Measurements from ENCODE around the gene SCYL2.

DNA sequence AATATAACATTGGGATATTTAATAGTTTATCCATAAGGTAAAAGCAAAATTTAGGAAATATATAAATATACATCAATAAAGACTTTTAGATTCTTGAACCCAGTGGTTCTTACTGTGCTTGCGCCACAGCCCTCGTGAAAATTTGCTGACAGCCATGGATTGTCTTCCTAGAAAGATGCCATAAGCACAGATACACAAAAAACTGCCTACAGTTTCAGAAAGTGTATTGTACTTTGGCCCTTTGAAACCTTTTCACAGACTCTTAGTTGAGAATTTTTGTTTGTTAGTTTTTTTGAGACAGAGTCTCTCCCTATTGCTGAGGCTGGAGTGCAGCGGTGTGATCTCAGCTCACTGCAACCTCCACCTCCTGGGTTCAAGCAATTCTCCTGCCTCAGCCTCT is 28.2 kb upstream of the SCYL2 start:
- TF ChIP-seq EP300 (IDR thresholded peaks at IDR 0.05) (no peak), POLR2AphosphoS5 (IDR thresholded peaks at IDR 0.05) (no peak)

Data from gastroesophageal sphincter (tissue), 2 donors.